HG03521 (cell line): ENCODE data around the gene GRK7.

Experiments
- ATAC-seq: cut with Tn5 transposase; IDR thresholded peaks from one replicate; pipeline ENCODE4 v1.9.1; 2021; ENCODE audit warnings: mild to moderate bottlenecking, moderate library complexity; ENCODE audit not compliant: unreplicated experiment

The GRK7 gene, protein sequence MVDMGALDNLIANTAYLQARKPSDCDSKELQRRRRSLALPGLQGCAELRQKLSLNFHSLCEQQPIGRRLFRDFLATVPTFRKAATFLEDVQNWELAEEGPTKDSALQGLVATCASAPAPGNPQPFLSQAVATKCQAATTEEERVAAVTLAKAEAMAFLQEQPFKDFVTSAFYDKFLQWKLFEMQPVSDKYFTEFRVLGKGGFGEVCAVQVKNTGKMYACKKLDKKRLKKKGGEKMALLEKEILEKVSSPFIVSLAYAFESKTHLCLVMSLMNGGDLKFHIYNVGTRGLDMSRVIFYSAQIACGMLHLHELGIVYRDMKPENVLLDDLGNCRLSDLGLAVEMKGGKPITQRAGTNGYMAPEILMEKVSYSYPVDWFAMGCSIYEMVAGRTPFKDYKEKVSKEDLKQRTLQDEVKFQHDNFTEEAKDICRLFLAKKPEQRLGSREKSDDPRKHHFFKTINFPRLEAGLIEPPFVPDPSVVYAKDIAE (N-terminal part only)

DNA sequence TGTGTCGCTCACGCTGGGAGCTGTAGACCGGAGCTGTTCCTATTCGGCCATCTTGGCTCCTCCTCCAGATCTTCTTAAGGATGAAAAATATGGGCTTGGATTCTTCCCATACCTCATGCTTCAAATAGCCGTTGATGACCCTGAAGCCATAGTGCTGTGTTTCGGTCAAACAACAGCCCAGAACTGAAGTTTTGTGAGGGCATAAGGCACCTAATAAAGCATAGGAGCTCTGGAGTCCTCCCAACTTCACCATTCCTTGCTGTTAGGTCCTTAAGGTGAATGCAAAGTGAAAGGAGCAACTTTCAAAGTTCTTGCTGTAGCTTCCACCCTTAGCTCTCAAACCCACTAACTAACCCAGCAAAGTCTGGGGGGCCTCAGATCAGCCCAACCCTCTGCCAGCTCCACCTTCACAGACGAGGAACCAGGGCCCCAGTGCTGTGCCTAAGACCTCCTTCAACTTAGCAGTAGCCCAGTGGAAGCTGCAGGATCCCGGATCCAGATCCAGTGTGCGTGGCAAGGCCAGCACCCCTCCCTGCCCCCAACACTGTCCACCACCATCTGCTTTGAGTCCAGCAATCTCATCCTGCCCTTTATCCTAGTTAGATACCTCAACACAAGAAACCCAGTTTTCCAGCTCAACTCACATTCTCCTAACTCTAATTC, at the start of gene GRK7:
Gene GRK7, plus strand, starts transcription at position 321 of the 663 bp plus-strand sequence. CDS start 14,877 bp downstream, outside the sequence.
- ATAC-seq: no peak

DNA sequence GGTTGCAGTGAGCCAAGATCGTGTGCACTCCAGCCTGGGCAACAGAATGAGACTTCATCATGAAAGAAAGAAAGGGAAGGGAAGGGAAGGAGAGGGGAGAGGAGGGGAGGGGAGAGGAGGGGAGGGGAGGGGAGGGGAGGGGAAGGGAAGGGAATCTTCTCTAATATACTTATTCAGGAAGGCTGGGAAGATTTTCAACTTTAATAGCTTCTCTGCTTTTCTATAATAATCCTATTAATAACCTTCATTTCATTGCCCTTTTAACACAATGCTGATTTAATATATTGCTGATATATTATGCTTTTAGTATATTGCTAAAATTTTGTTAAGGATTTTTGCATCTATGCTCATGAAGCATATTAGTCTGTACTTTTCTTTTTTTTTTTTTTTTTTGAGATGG, 48.5 kb upstream of the GRK7 start:
- ATAC-seq: no peak

DNA sequence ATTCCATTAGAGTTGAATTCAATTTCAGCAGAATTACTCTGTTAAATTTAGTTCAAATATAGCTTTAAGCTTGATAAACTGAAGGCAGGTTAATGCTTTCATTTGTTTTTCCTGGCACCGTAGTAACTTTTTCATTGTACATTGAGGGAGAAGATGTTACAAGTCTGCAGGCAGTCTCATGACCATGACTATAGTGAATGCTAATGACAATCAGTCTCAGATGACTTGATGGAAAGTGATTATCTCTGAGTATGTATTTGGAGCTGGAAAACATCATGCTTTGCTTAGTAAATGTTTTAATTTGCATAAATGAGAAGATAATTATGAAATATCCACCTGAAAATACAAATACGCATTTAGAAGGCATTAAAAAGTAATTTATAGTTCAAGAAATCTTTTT, 41.1 kb upstream of the GRK7 start:
- ATAC-seq: no peak

DNA sequence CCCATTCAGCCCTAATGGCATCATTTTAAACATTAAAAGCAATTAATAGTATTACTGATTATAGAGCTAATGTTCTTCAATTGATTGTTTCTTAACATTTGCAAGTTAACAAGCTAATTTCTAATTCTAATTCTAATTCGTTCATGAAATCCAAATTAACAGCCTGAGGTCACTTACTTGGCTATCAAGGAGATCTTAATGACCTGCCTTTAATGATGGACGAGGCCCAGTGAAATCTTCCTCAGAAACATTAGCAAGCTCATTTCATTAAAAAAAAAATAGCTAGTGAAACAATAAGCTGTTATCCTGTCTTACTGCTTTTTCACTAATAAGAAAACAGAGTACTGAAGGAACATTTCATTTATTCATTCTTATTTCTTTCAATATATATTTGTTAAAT, 40.6 kb upstream of the GRK7 start:
- no peak for ATAC-seq

DNA sequence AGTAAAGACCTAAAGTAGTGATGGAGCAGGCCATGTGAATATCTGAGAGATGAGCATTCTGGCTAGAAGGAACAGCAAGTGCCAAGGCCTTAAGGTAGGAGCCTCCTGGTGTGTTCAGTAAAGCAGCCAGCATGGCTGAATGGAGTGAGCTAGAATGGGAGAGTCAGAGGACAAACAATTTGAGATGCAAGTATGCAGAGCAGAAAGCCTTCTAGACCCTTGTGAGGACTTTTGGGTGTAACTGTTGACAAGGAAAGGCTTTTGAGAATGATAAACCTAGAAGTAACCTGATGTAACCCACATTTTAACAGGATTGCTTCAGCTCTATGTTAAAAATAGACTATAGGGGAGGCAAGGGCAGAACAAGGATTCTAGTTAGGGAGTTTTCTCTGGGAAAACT, 40.0 kb upstream of the GRK7 start:
- no peak for ATAC-seq

DNA sequence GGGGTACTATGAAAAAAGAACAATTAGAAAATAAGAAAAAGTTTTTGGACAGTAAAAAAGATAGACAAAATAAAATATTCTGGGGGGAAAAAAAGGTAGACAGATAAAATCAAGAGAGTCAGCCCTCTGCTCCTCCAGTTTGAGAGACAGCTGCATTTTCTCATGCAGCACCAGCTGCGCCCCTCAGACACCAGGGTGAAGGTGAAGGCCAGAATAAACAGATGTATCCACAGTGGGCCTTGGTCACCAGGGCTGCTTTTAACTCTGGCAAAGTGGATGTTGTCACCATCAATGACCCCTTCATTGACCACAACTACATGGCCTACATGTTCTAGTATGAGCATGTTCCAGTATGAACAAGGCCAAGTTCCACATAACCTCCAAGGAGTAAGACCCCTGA, 39.0 kb upstream of the GRK7 start:
- ATAC-seq: no peak

DNA sequence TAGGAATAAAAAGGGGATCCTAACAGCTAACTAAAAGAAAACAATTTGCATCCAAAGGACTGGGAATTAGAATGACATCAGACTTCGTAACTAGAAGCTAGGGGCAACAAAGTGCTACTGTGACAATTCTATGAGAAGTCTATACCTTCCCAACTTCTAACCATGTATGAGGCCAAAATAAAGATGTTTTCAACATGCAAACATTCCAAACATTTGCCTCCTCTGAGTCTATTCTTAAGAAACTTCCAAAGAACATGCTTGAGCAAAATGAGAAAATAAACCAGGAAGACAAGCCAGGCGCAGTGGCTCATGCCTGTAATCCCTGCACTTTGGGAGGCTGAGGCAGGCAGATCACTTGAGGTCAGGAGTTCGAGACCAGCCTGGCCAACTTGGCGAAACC, 38.2 kb upstream of the GRK7 start:
- ATAC-seq: no peak

DNA sequence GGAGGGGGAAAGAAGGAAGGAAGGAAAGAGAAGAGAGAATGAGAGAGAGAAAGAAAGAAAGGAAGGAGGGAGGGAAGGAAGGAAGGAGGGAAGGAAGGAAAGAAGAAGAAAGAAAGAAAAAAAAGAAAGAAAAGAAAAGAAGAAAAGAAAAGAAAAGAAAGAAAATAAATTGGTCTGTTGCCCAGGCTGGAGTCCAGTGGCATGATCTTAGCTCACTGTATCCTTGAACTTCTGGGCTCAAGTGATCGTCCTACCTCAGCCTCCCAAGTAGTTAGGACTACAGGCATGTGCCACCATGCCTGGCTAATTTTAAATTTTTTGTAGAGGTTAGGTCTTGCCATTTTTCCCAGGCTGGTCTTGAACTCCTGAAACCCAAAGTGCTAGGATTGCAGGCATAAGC, 36.7 kb upstream of the GRK7 start:
- no peak for ATAC-seq

DNA sequence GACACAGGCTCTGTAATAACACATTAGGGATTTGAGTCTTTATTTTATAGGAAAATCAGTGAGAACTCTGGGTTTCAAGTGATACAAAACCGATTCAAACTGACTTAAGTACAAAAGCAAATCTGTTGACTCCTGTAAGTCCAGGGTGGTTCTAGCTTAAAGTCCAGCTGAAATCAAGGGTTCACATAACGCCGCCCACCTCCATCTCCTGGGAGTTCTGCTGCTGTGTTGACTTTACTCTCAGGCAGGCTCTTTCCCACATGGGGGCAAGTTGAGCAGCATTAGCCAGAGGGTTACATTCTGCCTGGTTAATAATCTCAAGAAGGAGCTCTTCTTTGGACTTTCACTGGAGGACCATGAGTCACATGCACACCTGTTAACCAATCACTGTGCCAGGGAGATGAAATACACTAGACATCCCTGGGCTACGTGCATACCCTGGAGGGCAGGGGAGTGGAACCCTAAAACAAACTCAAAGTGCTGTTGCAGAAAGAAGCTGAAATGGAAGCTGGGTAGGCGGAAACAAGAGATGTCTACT, 34.8 kb upstream of the GRK7 start:
- no peak for ATAC-seq

DNA sequence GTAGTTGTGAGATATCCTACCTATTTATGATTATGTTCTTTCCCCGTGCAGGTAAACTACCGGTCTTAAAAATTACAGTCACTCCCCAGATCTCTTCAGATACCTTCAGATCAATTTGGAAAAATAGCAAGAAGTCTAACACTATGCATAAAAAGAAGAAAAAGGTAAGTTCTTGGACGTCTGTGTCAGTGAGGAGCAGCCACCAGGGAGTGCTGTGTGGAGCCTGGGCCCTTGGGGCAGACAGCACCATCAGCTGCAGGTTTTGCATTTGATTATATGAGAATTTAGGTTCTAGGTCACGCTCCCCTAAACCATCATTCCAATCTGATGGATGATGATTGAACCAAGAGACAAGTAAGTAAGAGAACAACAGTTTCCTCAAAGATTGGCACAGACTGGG, 34.0 kb upstream of the GRK7 start:
- ATAC-seq: no peak

DNA sequence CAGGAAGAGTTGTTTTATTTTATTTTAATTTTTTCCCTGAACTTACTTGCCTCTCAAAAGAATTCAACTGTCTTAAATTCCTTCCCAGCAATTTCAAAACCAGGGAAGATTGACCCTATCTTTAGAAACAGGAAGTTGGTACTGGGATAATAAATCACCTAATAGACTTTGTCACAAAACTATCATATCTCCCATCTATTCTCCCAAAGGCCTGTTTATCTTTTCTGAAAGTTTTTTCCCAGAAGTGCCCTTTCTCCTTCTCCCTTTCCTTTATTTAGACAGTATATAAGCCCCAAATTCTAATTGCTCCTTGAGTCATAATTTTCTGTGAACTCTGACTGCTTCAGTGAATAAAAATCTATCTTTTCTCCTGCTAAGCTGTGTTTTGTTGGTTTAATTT, 28.0 kb upstream of the GRK7 start:
- ATAC-seq: no peak

DNA sequence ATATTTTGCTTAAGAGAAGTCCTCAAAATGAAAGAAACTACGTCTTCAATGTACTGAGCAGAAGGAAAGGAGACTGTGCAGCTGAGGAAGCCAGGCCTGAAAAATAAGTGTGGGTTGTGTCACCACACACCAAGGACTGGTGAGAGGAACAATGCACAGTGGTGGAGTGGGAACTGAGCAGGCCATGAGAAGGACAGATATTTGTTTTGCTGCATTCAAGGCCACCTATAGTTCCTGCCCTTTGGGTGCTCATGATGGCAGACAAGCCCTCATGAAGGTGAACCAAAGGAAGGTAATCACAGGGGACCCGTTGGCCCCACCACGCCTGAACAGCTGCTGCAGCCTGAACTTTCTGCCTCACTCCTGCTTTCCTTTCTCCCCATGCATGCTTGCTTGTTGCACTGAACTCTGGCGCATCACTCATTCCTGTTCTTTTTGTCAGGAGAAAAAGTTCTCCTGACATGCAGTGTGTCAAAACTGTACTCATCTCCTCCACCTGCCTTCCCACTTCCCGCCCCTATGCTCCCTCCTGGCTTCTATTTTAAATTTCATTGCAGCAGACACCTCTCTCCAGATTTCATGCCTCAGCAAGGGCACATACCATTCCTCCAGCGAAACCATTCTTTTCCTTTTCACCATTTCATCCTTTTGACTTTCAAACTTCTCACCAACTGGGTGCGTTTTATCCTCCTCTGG, 27.3 kb upstream of the GRK7 start:
- no peak for ATAC-seq

DNA sequence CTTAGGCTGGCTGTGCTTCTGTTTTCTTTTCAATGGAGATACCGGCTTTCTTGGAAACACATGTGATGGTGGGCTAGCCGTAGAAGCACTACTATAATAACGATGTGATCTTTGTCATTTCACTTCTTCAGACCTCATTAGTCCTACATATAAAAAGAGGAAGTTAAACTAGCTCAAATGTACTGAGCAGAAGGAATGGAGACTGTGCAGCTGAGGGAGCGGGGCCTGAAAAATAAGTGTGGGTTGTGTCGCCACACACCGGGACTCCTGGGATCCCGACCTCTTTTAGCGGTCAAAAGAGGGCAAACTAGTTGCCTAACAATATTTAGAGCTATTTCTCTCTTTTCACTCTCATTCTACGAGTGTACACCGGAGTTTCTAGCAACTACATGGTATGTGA, 26.1 kb upstream of the GRK7 start:
- no peak for ATAC-seq

DNA sequence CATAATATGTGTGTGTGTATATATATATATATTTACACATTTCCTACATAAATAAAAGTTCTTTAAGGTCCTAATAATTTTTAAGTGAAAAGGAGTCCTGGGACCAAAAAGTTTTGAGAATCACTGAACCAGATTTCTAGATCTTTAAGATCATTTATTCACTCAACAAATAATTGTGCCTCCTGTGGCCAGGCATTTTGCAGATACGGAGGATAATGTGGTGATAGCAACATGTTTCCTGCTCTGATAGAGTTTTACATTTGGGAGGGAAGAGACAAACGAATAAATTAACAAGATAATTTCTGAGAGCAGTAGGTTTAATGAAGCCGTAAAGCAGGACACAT, 25.6 kb upstream of the GRK7 start:
- no peak for ATAC-seq

DNA sequence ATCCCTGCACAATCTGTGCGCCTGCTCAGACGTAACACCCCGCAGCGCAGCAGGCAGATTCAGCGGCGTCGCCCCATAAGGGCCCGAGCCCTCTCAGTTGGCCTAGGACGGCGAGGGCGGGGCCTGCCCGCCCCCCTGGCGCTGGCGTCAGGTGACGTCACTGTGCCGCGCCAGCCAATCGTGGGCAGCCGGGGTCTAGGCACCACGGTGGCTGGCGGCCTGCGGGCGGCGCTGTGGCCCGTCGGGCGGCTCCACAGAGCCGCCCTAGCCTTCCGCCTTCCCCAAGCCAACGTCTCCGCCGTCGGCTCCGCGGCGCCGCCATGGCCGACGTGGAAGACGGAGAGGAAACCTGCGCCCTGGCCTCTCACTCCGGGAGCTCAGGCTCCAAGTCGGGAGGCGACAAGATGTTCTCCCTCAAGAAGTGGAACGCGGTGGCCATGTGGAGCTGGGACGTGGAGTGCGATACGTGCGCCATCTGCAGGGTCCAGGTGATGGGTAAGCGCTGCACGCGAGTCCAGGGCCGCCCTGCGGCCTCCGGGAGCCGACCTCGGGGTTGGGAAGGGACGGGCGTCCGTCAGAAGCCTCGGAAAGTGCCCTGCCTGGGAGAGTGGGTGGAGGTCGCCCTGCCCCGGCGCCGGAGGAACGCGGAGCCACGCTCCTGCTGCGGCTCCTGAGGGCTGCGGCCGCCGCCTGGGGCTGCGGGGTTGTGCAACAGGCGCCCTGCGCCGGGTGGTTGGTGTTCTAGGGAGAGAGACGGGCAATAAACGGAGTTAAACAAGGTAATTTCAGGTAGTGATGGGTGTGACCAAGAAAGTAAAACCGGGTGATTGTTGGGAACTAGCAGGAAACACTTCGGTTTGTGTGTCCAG, 25.0 kb upstream of the GRK7 start, which contains the start of gene RNF7:
Gene RNF7, plus strand, starts transcription at position 277 of the 869 bp plus-strand sequence. Its CDS starts 44 bp downstream, at position 321.
- peak; percentile 92 for ATAC-seq

DNA sequence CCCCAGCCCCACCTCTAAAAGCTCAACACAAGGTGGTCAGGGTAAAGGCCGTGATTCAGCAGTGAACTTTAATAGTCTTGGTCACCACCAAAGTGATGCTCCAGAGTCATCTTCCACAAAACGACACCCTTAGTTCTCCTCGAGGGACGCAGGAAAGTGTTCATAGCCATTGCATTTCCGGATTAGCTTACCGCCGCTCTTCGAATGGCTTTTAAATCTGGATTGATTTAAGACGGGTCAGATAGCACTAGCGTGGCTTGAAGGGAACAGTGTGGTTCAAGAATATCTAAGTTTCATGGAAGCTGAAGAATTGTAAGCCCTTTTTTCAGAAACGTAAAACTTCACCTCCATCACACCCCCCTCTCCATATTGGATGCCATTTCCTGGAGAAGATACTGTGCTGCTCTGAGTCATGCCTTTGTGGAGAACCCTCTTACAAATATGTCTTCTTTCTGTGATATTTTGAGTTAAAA, 24.3 kb upstream of the GRK7 start:
- no peak for ATAC-seq

DNA sequence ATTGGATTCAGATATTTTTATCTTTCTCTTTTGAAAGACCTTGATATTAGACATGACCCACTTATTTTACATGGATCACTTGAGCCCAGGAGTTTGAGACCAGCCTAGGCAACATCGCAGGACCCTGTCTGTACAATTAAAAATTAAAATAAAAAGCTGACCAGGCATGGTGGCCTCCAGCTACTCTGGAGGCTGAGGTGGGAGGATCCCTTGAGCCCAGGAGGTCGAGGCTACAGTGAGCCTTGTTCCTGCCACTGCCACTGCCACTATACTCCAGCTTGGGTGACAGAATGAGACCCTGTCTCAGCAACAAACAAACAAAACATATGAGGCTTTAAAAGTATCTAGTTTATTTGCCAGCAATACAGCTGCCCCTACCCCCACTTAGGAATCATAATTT, 23.5 kb upstream of the GRK7 start:
- ATAC-seq: no peak

DNA sequence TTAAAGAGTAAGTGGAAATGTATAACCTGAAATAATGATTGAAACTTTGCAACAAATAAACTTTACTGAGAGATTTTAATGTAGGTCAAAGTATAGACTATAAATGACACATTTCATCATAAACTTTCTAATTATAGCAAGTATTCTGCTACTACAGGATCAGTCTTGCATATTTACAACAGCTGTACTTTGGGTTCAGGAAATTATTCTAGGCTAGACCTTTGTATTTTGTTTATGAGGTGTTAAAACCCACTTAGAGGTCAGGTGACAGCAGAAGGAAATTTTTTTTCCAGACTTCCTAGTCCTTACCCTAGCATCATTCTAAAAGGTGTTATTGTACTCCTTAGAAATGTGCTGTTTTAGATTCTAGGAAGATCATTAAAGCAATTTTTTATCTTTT, 22.9 kb upstream of the GRK7 start:
- ATAC-seq: no peak

DNA sequence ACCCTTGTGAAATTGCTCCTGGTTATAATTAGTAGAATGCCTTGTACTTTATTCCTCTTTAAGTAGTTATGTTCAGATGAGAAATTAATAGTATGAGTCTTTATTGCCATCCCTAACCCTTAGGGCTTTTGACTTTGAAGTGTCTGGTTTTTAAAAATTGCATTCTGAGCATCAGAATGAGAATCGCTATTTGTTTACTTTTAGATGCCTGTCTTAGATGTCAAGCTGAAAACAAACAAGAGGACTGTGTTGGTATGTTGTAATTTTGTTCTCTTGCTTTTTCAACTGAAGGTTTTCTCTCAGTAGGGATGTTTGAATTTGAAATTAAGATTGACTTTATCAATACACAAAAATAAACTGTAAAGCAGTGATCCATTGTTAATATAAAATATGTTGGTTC, 19.9 kb upstream of the GRK7 start:
- ATAC-seq: no peak

DNA sequence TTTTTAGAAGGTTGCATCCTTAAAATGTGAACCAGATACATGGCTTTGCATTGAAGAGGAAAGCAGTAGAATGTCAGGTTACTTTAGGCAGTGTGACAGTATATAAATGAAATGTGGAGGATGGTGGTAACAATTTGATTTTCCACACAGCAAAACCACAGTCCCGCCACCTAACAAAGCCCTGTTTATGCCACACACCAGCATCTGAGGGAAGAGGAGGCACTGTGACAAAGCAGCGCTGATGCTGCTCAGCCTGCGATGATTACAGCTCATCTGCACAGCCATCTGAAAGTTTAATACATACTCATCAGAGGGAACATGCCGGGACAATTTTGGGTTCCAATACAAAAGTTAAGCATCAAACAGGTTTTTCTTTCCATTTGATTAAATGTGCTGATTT, 16.2 kb upstream of the GRK7 start:
- ATAC-seq: no peak
